GM21360 (cell line): ENCODE measurements around the gene FAM240B.

ENCODE experiments used
- ATAC-seq: cut with Tn5 transposase; IDR thresholded peaks from one replicate; pipeline ENCODE4 v1.9.1; 2021; ENCODE audit warnings: mild to moderate bottlenecking, moderate library complexity; ENCODE audit not compliant: unreplicated experiment

FAM240B gene

GRCh38 chr9:38720083-38720745 lies at the start of gene FAM240B:
FAM240B (minus strand) TSS chr9:38720133; CDS start chr9:38703999, 16,134 bp downstream.
- ATAC-seq = no peak

- ATAC-seq = no peak
Observed at GRCh38 chr9:38768351-38768761, 48.4 kb upstream of the FAM240B start.

GRCh38 chr9:38765101-38765500 lies 45.2 kb upstream of the FAM240B start:
- ATAC-seq = no peak

- no peak for ATAC-seq
Observed at GRCh38 chr9:38761999-38762398, 42.1 kb upstream of the FAM240B start.

GRCh38 chr9:38761339-38761738 lies 41.4 kb upstream of the FAM240B start:
- ATAC-seq = no peak

- no peak for ATAC-seq
Observed at GRCh38 chr9:38756702-38757101, 36.8 kb upstream of the FAM240B start.

- ATAC-seq = no peak
Observed at GRCh38 chr9:38747941-38748340, 28.0 kb upstream of the FAM240B start.

- ATAC-seq = no peak
Observed at GRCh38 chr9:38747067-38747466, 27.1 kb upstream of the FAM240B start.

GRCh38 chr9:38746303-38746702 lies 26.4 kb upstream of the FAM240B start:
- no peak for ATAC-seq

- ATAC-seq = no peak
Observed at GRCh38 chr9:38744484-38744883, 24.6 kb upstream of the FAM240B start.

GRCh38 chr9:38737246-38737645 lies 17.3 kb upstream of the FAM240B start:
- ATAC-seq = no peak

- no peak for ATAC-seq
Observed at GRCh38 chr9:38734831-38735230, 14.9 kb upstream of the FAM240B start.

GRCh38 chr9:38733503-38733902 lies 13.6 kb upstream of the FAM240B start:
- ATAC-seq = no peak

GRCh38 chr9:38732885-38733284 lies 13.0 kb upstream of the FAM240B start:
- no peak for ATAC-seq

- no peak for ATAC-seq
Observed at GRCh38 chr9:38727497-38728001, 7.6 kb upstream of the FAM240B start.

- ATAC-seq = no peak
Observed at GRCh38 chr9:38724754-38725153, 4.8 kb upstream of the FAM240B start.

GRCh38 chr9:38718148-38718547 lies 1.8 kb downstream of the FAM240B start:
- ATAC-seq = no peak

- ATAC-seq = no peak
Observed at GRCh38 chr9:38715684-38716083, 4.2 kb downstream of the FAM240B start.

- no peak for ATAC-seq
Observed at GRCh38 chr9:38713426-38713825, 6.5 kb downstream of the FAM240B start.

GRCh38 chr9:38708759-38709158 lies 11.2 kb downstream of the FAM240B start:
- no peak for ATAC-seq

GRCh38 chr9:38707885-38708637 lies 11.9 kb downstream of the FAM240B start:
- ATAC-seq = no peak

GRCh38 chr9:38706493-38706892 lies 13.4 kb downstream of the FAM240B start:
- no peak for ATAC-seq
